ENCODE measurements around the gene DTNA.

GRCh38 chr18:34808389-34808788, 98.3 kb downstream of the DTNA start:
- TF ChIP-seq CTCF (IDR thresholded peaks at IDR 0.05; ENCODE audit: poor library complexity, severe bottlenecking) (no peak), EZH2 (IDR thresholded peaks at IDR 0.05; ENCODE audit: borderline replicate concordance, insufficient read depth, low read length, poor library complexity, severe bottlenecking) (no peak)
